Activated CD8-positive, alpha-beta memory T cell treated with anti-CD3 and anti-CD28 coated beads, Interleukin-2, amount 50 U/mL, for 48 hours (primary cell): ENCODE results near the gene TMEM176B.

ENCODE experiments used
- DNase-seq: peaks from one replicate; pipeline ENCODE4 v3.0.0-alpha.2; 2020

The TMEM176B gene

DNA sequence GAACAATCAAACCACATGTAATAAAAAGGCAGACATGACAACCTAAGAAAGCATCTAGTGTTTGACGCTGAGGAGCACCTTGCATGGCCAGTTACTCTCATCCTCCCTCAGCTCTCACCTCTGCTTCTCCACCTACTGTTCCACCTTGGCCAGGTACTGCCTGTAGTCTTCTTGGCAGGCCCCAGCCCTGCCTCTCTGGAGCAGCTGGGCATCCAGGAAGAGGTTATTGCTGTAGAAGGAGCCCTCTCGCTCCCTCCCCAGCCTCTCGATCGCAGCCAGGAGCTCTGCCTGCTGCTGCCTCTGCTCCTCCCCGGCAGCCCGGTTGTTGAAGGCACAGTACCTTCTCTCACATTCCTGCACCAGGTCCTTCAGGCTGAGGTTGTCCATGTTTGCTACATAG, 53.2 kb downstream of the TMEM176B start:
- DNase-seq, result no peak

DNA sequence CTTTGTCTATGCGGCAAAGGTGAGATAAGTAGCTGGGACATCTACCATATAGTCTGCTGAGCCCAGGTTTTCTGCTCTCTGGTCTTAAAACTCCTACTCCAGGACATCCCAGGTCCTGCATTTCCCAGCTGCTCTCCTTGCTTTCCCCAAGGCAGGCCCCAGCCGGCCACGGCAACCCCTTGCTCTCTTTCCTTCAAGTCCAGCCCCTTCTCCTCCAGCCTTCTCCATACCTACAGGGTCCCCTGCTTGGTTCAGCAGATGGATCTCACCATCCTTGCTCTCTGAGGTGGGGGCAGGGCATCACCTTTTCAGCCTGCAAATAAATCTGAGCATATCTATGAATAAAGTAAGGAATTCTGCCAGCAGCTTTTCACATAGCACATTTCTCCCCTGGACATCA, 54.3 kb downstream of the TMEM176B start:
- no peak for DNase-seq

DNA sequence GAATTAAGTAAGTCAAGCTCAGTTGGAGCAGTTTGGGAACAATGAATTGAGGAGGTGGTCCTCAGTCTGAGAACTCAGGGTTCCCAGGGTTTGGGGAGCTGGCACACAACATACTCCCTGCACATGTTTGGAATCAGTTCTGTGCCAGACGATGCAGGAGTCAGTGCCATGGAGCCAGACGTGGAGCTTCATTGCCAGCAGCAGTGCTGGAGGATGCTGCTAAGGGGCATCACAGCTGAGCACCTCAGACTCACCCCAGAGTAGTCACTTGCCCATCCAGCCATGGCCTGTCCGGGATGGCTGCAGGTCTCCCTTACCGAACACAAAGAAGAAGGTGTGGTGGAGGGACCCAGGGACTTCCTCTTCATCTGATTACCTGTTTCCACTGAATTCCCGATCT, 55.1 kb downstream of the TMEM176B start:
- peak; percentile 49 for DNase-seq

DNA sequence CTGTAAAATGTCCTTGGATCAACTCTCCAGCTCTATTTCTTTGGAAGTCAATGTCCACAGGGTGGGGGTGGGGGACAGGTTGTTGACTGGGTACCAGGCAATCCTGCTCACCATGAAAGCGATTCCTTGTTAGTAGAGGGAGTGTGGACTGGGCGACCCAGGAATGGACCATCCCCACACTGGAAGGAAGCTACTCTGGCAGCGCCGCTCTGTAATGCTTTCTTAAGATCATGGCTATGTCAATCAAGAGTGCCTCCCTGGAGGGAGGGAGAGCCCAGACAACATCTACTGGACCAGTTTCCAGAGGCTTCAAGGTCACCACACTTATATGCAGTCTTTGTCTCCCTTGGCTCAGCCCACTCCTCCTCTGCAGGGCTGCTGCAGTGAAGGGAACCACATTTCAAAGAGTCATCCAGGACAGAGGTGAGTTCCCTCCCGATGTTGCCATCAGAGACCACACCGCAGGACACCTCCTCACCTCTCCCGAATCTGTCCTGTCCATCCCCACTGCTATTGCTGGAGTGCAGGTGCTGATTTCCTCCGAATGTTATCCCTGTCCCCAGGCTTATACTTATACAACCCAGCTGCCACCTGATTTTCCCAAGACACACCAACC, 56.0 kb downstream of the TMEM176B start:
- DNase-seq, result no peak

DNA sequence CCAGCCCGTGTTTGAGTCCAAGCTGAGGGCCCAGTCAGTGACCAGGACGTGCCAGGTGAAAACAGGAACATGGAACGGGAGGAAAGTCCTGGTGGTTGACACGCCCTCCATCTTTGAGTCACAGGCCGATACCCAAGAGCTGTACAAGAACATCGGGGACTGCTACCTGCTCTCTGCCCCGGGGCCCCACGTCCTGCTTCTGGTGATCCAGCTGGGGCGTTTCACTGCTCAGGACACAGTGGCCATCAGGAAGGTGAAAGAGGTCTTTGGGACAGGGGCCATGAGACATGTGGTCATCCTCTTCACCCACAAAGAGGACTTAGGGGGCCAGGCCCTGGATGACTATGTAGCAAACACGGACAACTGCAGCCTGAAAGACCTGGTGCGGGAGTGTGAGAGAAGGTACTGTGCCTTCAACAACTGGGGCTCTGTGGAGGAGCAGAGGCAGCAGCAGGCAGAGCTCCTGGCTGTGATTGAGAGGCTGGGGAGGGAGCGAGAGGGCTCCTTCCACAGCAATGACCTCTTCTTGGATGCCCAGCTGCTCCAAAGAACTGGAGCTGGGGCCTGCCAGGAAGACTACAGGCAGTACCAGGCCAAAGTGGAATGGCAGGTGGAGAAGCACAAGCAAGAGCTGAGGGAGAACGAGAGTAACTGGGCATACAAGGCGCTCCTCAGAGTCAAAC, 57.7 kb downstream of the TMEM176B start:
- no peak for DNase-seq
